Measurements from ENCODE around the gene CRLF2.
"Not testable (repeated sequence)": the region's sequence is repeated elsewhere in the genome, so short reads cannot be mapped to it uniquely, and the experiment has no call there.

CRLF2 gene

GRCh38 chrX:1239681-1240142, 27.3 kb upstream of the CRLF2 start:
- no peak overlapping the region for H3K27ac ChIP-seq

DNA sequence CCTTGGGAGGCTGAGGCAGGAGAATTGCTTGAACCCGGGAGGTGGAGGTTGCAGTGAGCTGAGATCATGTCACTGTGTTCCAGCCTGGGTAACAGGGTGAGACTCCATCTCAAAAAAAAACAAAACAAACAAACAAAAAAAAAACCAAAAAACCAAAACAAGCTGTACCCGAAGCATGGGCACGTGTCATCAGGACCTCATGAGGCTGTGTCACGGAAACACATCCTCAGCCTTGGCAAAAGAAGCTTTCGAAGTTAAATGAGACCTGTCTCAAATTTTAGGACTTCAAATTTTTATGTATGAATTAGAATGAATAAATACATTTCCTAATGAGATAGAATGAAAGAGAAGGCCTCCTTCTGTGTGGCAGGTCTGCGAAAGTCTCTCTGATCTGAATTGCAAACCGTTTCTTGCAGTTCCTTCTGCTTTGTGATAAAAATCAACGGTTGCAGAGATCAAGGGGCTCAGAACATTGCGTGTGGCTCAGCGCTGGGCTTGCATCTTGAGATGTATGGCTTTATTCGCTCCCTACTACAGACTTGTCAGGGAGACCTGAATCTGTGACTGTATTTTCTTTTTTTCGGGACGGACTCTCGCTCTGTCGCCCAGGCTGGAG, 19.5 kb upstream of the CRLF2 start:
- Histone ChIP-seq H3K4me2 (ENCODE audit: low read length) (no peak overlapping the region), H3K36me3 (ENCODE audit: control insufficient read depth, insufficient read depth, low read length) (no peaks in the 10 kb centered on the region), H3K9me3 (ENCODE audit: control insufficient read depth, low read length) (no peaks in the 10 kb centered on the region), H2AFZ (no peak overlapping the region), H3K4me3 (ENCODE audit: low read depth, low read length) (no peak overlapping the region), H3K27ac (no peak overlapping the region), H3K4me1 (no peaks in the 10 kb centered on the region), H3K9ac (no peak overlapping the region), H3K79me2 (no peaks in the 10 kb centered on the region), H3K27me3 (ENCODE audit: control insufficient read depth, insufficient read depth, low read length) (no peaks in the 10 kb centered on the region)
- no peak for TF ChIP-seq CTCF (IDR thresholded peaks at IDR 0.05)

More at GRCh38 chrX:1239681-1240142, 27.3 kb upstream of the CRLF2 start:
- TF ChIP-seq CTCF (IDR thresholded peaks at IDR 0.05): no peak
- Histone ChIP-seq H2AFZ (no peak overlapping the region), H3K4me1 (no peaks in the 10 kb centered on the region), H3K9ac (no peak overlapping the region), H3K4me2 (ENCODE audit: low read length) (no peak overlapping the region), H3K4me3 (ENCODE audit: low read depth, low read length) (no peak overlapping the region), H3K9me3 (ENCODE audit: control insufficient read depth, low read length) (no peaks in the 10 kb centered on the region), H3K79me2 (no peaks in the 10 kb centered on the region), H3K36me3 (ENCODE audit: control insufficient read depth, insufficient read depth, low read length) (no peaks in the 10 kb centered on the region), H3K27me3 (ENCODE audit: control insufficient read depth, insufficient read depth, low read length) (no peaks in the 10 kb centered on the region)

- not testable (repeated sequence) for H3K9me3 ChIP-seq (ENCODE audit: control insufficient read depth, low read length); H3K27ac ChIP-seq; H2AFZ ChIP-seq; H3K79me2 ChIP-seq; H3K4me3 ChIP-seq (ENCODE audit: low read depth, low read length); H3K36me3 ChIP-seq (ENCODE audit: control insufficient read depth, insufficient read depth, low read length); H3K4me1 ChIP-seq; H3K9ac ChIP-seq; H3K27me3 ChIP-seq (ENCODE audit: control insufficient read depth, insufficient read depth, low read length); H3K4me2 ChIP-seq (ENCODE audit: low read length)
Observed at GRCh38 chrX:1228101-1228500, 15.7 kb upstream of the CRLF2 start.

DNA sequence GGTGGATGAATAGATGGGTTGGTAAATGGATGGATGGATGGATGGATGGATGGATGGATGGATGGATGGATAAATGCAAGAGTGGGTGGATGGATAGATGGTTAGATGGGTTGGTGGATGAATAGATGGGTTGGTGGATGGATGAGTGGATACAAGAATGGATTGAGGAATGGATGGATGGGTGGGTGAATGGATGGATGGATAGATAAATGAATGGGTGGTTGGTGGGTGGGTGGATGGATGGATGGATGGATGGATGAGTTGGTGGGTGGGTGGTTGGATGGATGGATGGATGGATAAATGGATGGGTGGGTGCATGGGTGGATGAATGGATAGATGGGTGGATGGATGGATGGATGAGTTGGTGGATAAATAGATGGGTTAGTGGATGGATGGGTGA, 13.8 kb upstream of the CRLF2 start:
- Histone ChIP-seq H3K36me3 (ENCODE audit: control insufficient read depth, insufficient read depth, low read length) (no peaks in the 10 kb centered on the region), H3K27ac (no peak overlapping the region), H2AFZ (no peak overlapping the region), H3K4me1 (no peaks in the 10 kb centered on the region), H3K27me3 (ENCODE audit: control insufficient read depth, insufficient read depth, low read length) (no peaks in the 10 kb centered on the region), H3K4me3 (ENCODE audit: low read depth, low read length) (no peak overlapping the region), H3K79me2 (no peaks in the 10 kb centered on the region), H3K9ac (no peak overlapping the region), H3K9me3 (ENCODE audit: control insufficient read depth, low read length) (no peaks in the 10 kb centered on the region), H3K4me2 (ENCODE audit: low read length) (no peak overlapping the region)
- no peak for TF ChIP-seq CTCF (IDR thresholded peaks at IDR 0.05)

DNA sequence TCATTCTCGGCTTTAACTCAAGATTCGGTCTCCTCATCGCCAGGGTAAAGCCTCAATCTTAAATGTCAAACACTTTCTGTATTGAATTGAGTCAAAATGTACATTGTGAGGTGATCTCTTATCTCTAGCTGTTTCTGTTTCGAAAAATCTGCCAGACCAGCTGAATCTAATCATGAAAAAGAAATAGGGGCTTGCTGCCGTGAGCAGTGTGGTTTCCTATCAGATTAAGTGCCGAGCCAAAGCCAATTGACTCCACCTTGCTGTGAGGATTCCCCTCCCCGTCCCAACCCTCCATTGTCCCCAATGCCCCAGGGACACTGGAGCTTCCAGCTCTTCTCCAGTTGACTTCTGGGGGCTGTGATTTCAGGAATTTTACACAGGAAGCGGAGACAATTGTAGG, 12.5 kb upstream of the CRLF2 start:
- H3K36me3 ChIP-seq (ENCODE audit: control insufficient read depth, insufficient read depth, low read length): no peaks in the 10 kb centered on the region
- H3K27me3 ChIP-seq (ENCODE audit: control insufficient read depth, insufficient read depth, low read length): no peaks in the 10 kb centered on the region
- TF ChIP-seq CTCF (IDR thresholded peaks at IDR 0.05): no peak
- no peak overlapping the region for H2AFZ ChIP-seq
- no peak overlapping the region for H3K9ac ChIP-seq
- no peaks in the 10 kb centered on the region for H3K9me3 ChIP-seq (ENCODE audit: control insufficient read depth, low read length)
- H3K27ac ChIP-seq: no peak overlapping the region
- no peak overlapping the region for H3K4me3 ChIP-seq (ENCODE audit: low read depth, low read length)
- H3K79me2 ChIP-seq: no peaks in the 10 kb centered on the region
- H3K4me1 ChIP-seq: no peaks in the 10 kb centered on the region
- peak overlapping the region; percentile 27 for H3K4me2 ChIP-seq (ENCODE audit: low read length)

Data from parathyroid adenoma (tissue), 2 donors.